Trophoblast cell (in vitro differentiated cells and primary cell): ENCODE data around the gene NFKB2.

Experiments used
- DNase-seq, 2 donors: peaks; one replicate each; pipeline ENCODE4 v3.0.0-alpha.2; 2016
- H2AFZ ChIP-seq: 2 replicates; pipeline ENCODE4 v1.6.1; 2013; ENCODE audit warnings: low read length, moderate library complexity, mild to moderate bottlenecking; ENCODE audit not compliant: insufficient read depth, poor library complexity
- H2AK5ac ChIP-seq: 2 replicates; pipeline ENCODE4 v1.6.1; 2013; ENCODE audit warnings: mild to moderate bottlenecking, low read length
- H2BK120ac ChIP-seq: 2 replicates; pipeline ENCODE4 v1.6.1; 2013; ENCODE audit warnings: low read length, mild to moderate bottlenecking, moderate library complexity; ENCODE audit not compliant: insufficient read depth, poor library complexity
- H2BK12ac ChIP-seq: 2 replicates; pipeline ENCODE4 v1.6.1; 2013; ENCODE audit warnings: mild to moderate bottlenecking, low read length, moderate library complexity
- H2BK5ac ChIP-seq: 2 replicates; pipeline ENCODE4 v1.6.1; 2013; ENCODE audit warnings: low read length, low read depth, moderate library complexity, mild to moderate bottlenecking; ENCODE audit not compliant: poor library complexity
- H3K14ac ChIP-seq: 2 replicates; pipeline ENCODE4 v1.6.1; 2013; ENCODE audit warnings: mild to moderate bottlenecking, low read length
- H3K18ac ChIP-seq: 2 replicates; pipeline ENCODE4 v1.6.1; 2013; ENCODE audit warnings: mild to moderate bottlenecking, low read length
- H3K23ac ChIP-seq: 2 replicates; pipeline ENCODE4 v1.6.1; 2013; ENCODE audit warnings: low read length
- H3K27ac ChIP-seq: 2 replicates; pipeline ENCODE4 v1.5.1; 2013; ENCODE audit warnings: low read depth, mild to moderate bottlenecking, inconsistent platforms, low read length, moderate library complexity
- H3K27me3 ChIP-seq: 2 replicates; pipeline ENCODE4 v1.6.1; 2013; ENCODE audit warnings: inconsistent platforms, mild to moderate bottlenecking, low read length, moderate library complexity; ENCODE audit not compliant: insufficient read depth
- H3K36me3 ChIP-seq, 2 experiments: 1 replicate in 1 of 2; 2 replicates in 1 of 2; pipeline ENCODE4 v1.6.1; 2013; ENCODE audit warnings: low read length in 2 of 2, mild to moderate bottlenecking in 2 of 2, moderate library complexity in 1 of 2; ENCODE audit not compliant: insufficient read depth in 2 of 2, control insufficient read depth in 1 of 2
- H3K4ac ChIP-seq: 2 replicates; pipeline ENCODE4 v1.6.1; 2013; ENCODE audit warnings: low read depth, mild to moderate bottlenecking, low read length, moderate library complexity
- H3K4me1 ChIP-seq, 2 experiments: 1 replicate in 1 of 2; 2 replicates in 1 of 2; pipeline ENCODE4 v1.6.1; 2013; ENCODE audit warnings: low read length in 2 of 2, mild to moderate bottlenecking in 2 of 2, moderate library complexity in 1 of 2; ENCODE audit not compliant: insufficient read depth in 2 of 2, control insufficient read depth in 1 of 2
- H3K4me2 ChIP-seq: 2 replicates; pipeline ENCODE4 v1.6.1; 2013; ENCODE audit warnings: inconsistent platforms, mild to moderate bottlenecking, low read length, moderate library complexity
- H3K4me3 ChIP-seq: 2 replicates; pipeline ENCODE4 v1.5.1; 2013; ENCODE audit warnings: mild to moderate bottlenecking, low read depth, low read length, inconsistent platforms
- H3K79me1 ChIP-seq: one replicate; pipeline ENCODE4 v1.6.1; 2013; ENCODE audit warnings: low read length
- H3K79me2 ChIP-seq: 2 replicates; pipeline ENCODE4 v1.6.1; 2013; ENCODE audit warnings: low read length, mild to moderate bottlenecking; ENCODE audit not compliant: control insufficient read depth, insufficient read depth, poor library complexity
- H3K9ac ChIP-seq: 2 replicates; pipeline ENCODE4 v1.6.1; 2013; ENCODE audit warnings: mild to moderate bottlenecking, low read length
- H3K9me3 ChIP-seq: 2 replicates; pipeline ENCODE4 v1.6.1; 2013; ENCODE audit warnings: low read depth, mild to moderate bottlenecking, control low read depth, inconsistent platforms, low read length; ENCODE audit not compliant: insufficient read depth
- H4K12ac ChIP-seq: 2 replicates; pipeline ENCODE4 v1.6.1; 2013; ENCODE audit warnings: low read depth, mild to moderate bottlenecking, low read length, moderate library complexity
- H4K8ac ChIP-seq: 2 replicates; pipeline ENCODE4 v1.6.1; 2013; ENCODE audit warnings: low read depth, mild to moderate bottlenecking, low read length, moderate library complexity
- H4K91ac ChIP-seq: one replicate; pipeline ENCODE4 v1.6.1; 2013; ENCODE audit warnings: low read depth, mild to moderate bottlenecking, low read length, moderate library complexity
- WGBS: extraction: QIAGEN DNeasy Blood & Tissue Kit; methylation state at CpG from one replicate; pipeline ENCODE4 v1.1.7; 2013; ENCODE audit warnings: missing lambda C conversion rate; ENCODE audit not compliant: insufficient read length, insufficient coverage; ENCODE audit errors: extremely low coverage; 5-methylcytosine and 5-hydroxymethylcytosine counted together

NFKB2 gene

GRCh38 chr10:102436312-102436711 is 40.8 kb downstream of the NFKB2 start:
- no peak overlapping the region for H3K18ac ChIP-seq
- H3K9me3 ChIP-seq = no peaks in the 10 kb centered on the region
- no peak overlapping the region for H3K23ac ChIP-seq
- H3K79me1 ChIP-seq = peaks cover 6% of the 10 kb centered on the region
- DNase-seq = no peak
- no peak overlapping the region for H3K4ac ChIP-seq
- no peak overlapping the region for H4K12ac ChIP-seq
- H3K9ac ChIP-seq = no peak overlapping the region
- H3K4me3 ChIP-seq = no peak overlapping the region
- H3K27ac ChIP-seq = no peak overlapping the region
- no peaks in the 10 kb centered on the region for H3K36me3 ChIP-seq
- H2BK120ac ChIP-seq = no peak overlapping the region
- no peaks in the 10 kb centered on the region for H3K27me3 ChIP-seq
- H3K79me2 ChIP-seq = peaks cover 4% of the 10 kb centered on the region
- H3K14ac ChIP-seq = no peak overlapping the region
- H2BK5ac ChIP-seq = no peak overlapping the region
- H2AK5ac ChIP-seq = no peak overlapping the region
- no peak overlapping the region for H4K91ac ChIP-seq
- peaks cover 10 to 21% of the 10 kb centered on the region in 2 experiments for H3K4me1 ChIP-seq
- H2BK12ac ChIP-seq = no peak overlapping the region
- H3K4me2 ChIP-seq = no peak overlapping the region
- no peak overlapping the region for H4K8ac ChIP-seq
- no peak overlapping the region for H2AFZ ChIP-seq
- no CpG with 5 or more reads among the region's 6 CpGs for WGBS

- no peak overlapping the region for H2BK120ac ChIP-seq
- H3K4me1 ChIP-seq = peaks cover 7 to 14% of the 10 kb centered on the region in 2 experiments
- no peak overlapping the region for H3K14ac ChIP-seq
- no peaks in the 10 kb centered on the region for H3K79me2 ChIP-seq
- WGBS = no CpG with 5 or more reads among the region's 3 CpGs
- no peak overlapping the region for H3K4ac ChIP-seq
- no peak overlapping the region for H3K27ac ChIP-seq
- no peak overlapping the region for H2AFZ ChIP-seq
- no peak overlapping the region for H3K4me2 ChIP-seq
- no peaks in the 10 kb centered on the region for H3K79me1 ChIP-seq
- no peaks in the 10 kb centered on the region for H3K27me3 ChIP-seq
- no peak overlapping the region for H3K4me3 ChIP-seq
- no peak for DNase-seq
- no peak overlapping the region for H4K91ac ChIP-seq
- H2BK12ac ChIP-seq = no peak overlapping the region
- H3K9me3 ChIP-seq = no peaks in the 10 kb centered on the region
- H3K9ac ChIP-seq = no peak overlapping the region
- H4K12ac ChIP-seq = no peak overlapping the region
- H4K8ac ChIP-seq = no peak overlapping the region
- no peak overlapping the region for H2BK5ac ChIP-seq
- no peak overlapping the region for H3K23ac ChIP-seq
- H3K18ac ChIP-seq = no peak overlapping the region
- no peaks in the 10 kb centered on the region for H3K36me3 ChIP-seq
- no peak overlapping the region for H2AK5ac ChIP-seq
Measured at GRCh38 chr10:102437515-102437914, 42.0 kb downstream of the NFKB2 start.

DNA sequence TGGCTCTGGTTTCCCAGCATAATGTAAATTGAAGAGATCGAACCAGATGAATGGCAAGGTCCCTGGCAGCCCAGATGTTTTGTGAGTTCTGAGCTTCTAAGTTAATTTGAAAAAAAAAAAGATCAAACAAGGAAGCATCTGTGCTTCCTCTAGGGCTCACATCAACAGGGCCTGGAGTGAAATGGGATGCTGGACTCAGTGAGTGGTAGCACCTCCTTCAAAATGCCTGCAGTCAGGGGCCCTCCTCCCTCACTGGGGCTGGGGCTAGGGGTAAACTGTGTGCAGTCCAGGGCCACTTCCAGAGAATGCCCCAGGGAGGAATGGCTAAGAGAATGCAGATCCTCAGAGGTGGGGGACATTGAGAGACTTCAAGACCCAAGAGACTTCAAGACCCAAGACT is 42.9 kb downstream of the NFKB2 start:
- H2BK5ac ChIP-seq = no peak overlapping the region
- no peaks in the 10 kb centered on the region for H3K27me3 ChIP-seq
- H3K79me1 ChIP-seq = no peaks in the 10 kb centered on the region
- H3K4me3 ChIP-seq = no peak overlapping the region
- H3K9me3 ChIP-seq = no peaks in the 10 kb centered on the region
- H2BK12ac ChIP-seq = no peak overlapping the region
- no peaks in the 10 kb centered on the region for H3K36me3 ChIP-seq
- H3K14ac ChIP-seq = no peak overlapping the region
- no peak overlapping the region for H2AFZ ChIP-seq
- H3K4ac ChIP-seq = no peak overlapping the region
- peaks cover 7 to 14% of the 10 kb centered on the region in 2 experiments for H3K4me1 ChIP-seq
- H2AK5ac ChIP-seq = no peak overlapping the region
- no peak overlapping the region for H4K12ac ChIP-seq
- no peak overlapping the region for H3K27ac ChIP-seq
- H3K18ac ChIP-seq = no peak overlapping the region
- no peak for DNase-seq
- H2BK120ac ChIP-seq = no peak overlapping the region
- no peak overlapping the region for H4K91ac ChIP-seq
- H4K8ac ChIP-seq = no peak overlapping the region
- no peaks in the 10 kb centered on the region for H3K79me2 ChIP-seq
- no CpG with 5 or more reads among the region's 1 CpG for WGBS
- H3K23ac ChIP-seq = no peak overlapping the region
- no peak overlapping the region for H3K4me2 ChIP-seq
- no peak overlapping the region for H3K9ac ChIP-seq

GRCh38 chr10:102444851-102445250 is 49.3 kb downstream of the NFKB2 start:
- peaks cover 5% of the 10 kb centered on the region for H3K79me1 ChIP-seq
- H3K9ac ChIP-seq = no peak overlapping the region
- peaks cover 2% of the 10 kb centered on the region for H3K79me2 ChIP-seq
- no peak overlapping the region for H3K4ac ChIP-seq
- no peak overlapping the region for H2AK5ac ChIP-seq
- H3K23ac ChIP-seq = no peak overlapping the region
- no peak overlapping the region for H3K18ac ChIP-seq
- H2BK120ac ChIP-seq = no peak overlapping the region
- H4K8ac ChIP-seq = no peak overlapping the region
- H3K4me1 ChIP-seq = peaks cover 3% of the 10 kb centered on the region in 2 experiments
- no peak overlapping the region for H3K4me3 ChIP-seq
- H2BK12ac ChIP-seq = no peak overlapping the region
- H2BK5ac ChIP-seq = no peak overlapping the region
- H3K36me3 ChIP-seq = no peaks in the 10 kb centered on the region
- H3K27ac ChIP-seq = no peak overlapping the region
- WGBS = no CpG with 5 or more reads among the region's 2 CpGs
- H3K4me2 ChIP-seq = no peak overlapping the region
- H3K14ac ChIP-seq = no peak overlapping the region
- H4K91ac ChIP-seq = no peak overlapping the region
- no peaks in the 10 kb centered on the region for H3K27me3 ChIP-seq
- no peak overlapping the region for H2AFZ ChIP-seq
- no peak overlapping the region for H4K12ac ChIP-seq
- H3K9me3 ChIP-seq = no peaks in the 10 kb centered on the region
- no peak for DNase-seq
